Panc1 (cell line): ENCODE results near the gene CREB3L2. TPM values are rescaled to one million over a fixed set of nuclear protein-coding genes. Genes with fewer than 3 reads are reported as not detected.

Experiments used
- ATAC-seq: fragments of 200-7000 bp; cut with Tn5 transposase; 2 replicates; pipeline ENCODE4 v1.9.1; 2020; ENCODE audit warnings: mild to moderate bottlenecking, moderate library complexity
- BruUV-seq: library from RNA; stranded (reverse); fragments of 400-500 nt; replicated peaks from 2 replicates; lab custom pipeline; 2021; lab: Mats Ljungman, UMichigan
- CTCF ChIA-PET: fragments of 300-600 bp; sonication (Branson Sonifier 250); formaldehyde crosslinking; loops from one replicate; lab custom pipeline; 2022; ENCODE audit warnings: antibody characterized with exemption; lab: Charles Lee
- POLR2A ChIA-PET: fragments of 300-600 bp; sonication (Branson Sonifier 250); formaldehyde crosslinking; loops from one replicate; lab custom pipeline; 2022; ENCODE audit warnings: antibody characterized with exemption; lab: Charles Lee
- DNase-seq: peaks from one replicate; pipeline ENCODE4 v3.0.0-alpha.2; 2010; ENCODE audit warnings: low read depth, low spot score
- H3K27ac ChIP-seq: 2 replicates; pipeline ENCODE4 v1.5.1; 2011; ENCODE audit warnings: mild to moderate bottlenecking, low read length, inconsistent platforms
- H3K27me3 ChIP-seq: fragments of 200-500 bp; sonication (Bioruptor generic); 2 replicates; pipeline ENCODE4 v1.6.0; 2014; ENCODE audit warnings: low read length, inconsistent platforms; ENCODE audit not compliant: control insufficient read depth, insufficient read depth
- H3K36me3 ChIP-seq: fragments of 200-500 bp; sonication (Bioruptor generic); 2 replicates; pipeline ENCODE4 v1.5.1; 2014; ENCODE audit warnings: inconsistent platforms, mild to moderate bottlenecking, low read length, moderate library complexity; ENCODE audit not compliant: control insufficient read depth, insufficient read depth
- H3K4me1 ChIP-seq: 2 replicates; pipeline ENCODE4 v1.5.1; 2011; ENCODE audit warnings: inconsistent platforms, mild to moderate bottlenecking, low read length, moderate library complexity; ENCODE audit not compliant: control insufficient read depth, insufficient read depth
- H3K4me3 ChIP-seq, 2 experiments: 2 replicates each; pipeline ENCODE4 v1.5.1; 2011 to 2012; ENCODE audit warnings: low read depth in 2 of 2, low read length in 2 of 2, mild to moderate bottlenecking in 2 of 2, inconsistent platforms in 1 of 2, moderate library complexity in 1 of 2
- H3K9me3 ChIP-seq: fragments of 200-500 bp; sonication (Bioruptor generic); 2 replicates; pipeline ENCODE4 v1.5.1; 2014; ENCODE audit warnings: low read depth, mild to moderate bottlenecking, inconsistent platforms, low read length, moderate library complexity; ENCODE audit not compliant: control insufficient read depth, insufficient read depth
- POLR2AphosphoS5 ChIP-seq: IDR thresholded peaks from 2 replicates; pipeline ENCODE4 v1.6.1; 2012; ENCODE audit warnings: mild to moderate bottlenecking, low read depth, low read length, moderate library complexity
- SIN3A ChIP-seq: IDR thresholded peaks from 2 replicates; pipeline ENCODE4 v1.6.1; 2012; ENCODE audit warnings: low read depth, mild to moderate bottlenecking, low read length, moderate library complexity, borderline replicate concordance; ENCODE audit not compliant: insufficient read depth
- TCF7L2 ChIP-seq: IDR thresholded peaks from 2 replicates; pipeline ENCODE4 v1.6.1; 2011; ENCODE audit warnings: mild to moderate bottlenecking, low read depth, low read length, inconsistent platforms
- in situ Hi-C: cut with HindIII; loops from 2 replicates; pipeline ENCODE4 v1.10.0; 2016; ENCODE audit warnings: low sequenced_read_pairs, low pct_unique_long_range_greater_than_20kb
- intact Hi-C: fragments of 100-400 bp; cut with micrococcal nuclease; formaldehyde crosslinking; loops from one replicate; pipeline ENCODE4 v1.10.0; 2022; ENCODE audit not compliant: unreplicated experiment
- total RNA-seq: library from RNA; stranded (reverse); gene quantifications from one replicate; pipeline ENCODE4 v1.2.1, GENCODE V29; 2021; ENCODE audit not compliant: unreplicated experiment
- TF ChIP-seq, protein P1 (sequence below), 2 experiments: IDR thresholded peaks; 2 replicates each; pipeline ENCODE4 v1.6.1; 2011 to 2012; ENCODE audit warnings: low read depth in 2 of 2, control low read depth in 1 of 2, low read length in 1 of 2, mild to moderate bottlenecking in 1 of 2, moderate library complexity in 1 of 2; ENCODE audit not compliant: insufficient read depth in 1 of 2
- TF ChIP-seq, protein P2 (sequence below): fragments of 450-650 bp; IDR thresholded peaks from 2 replicates; pipeline ENCODE4 v1.5.1; 2017; ENCODE audit warnings: mild to moderate bottlenecking

Gene CREB3L2
- total RNA-seq, 1 experiment from 2014 or later = 22.7 TPM

DNA sequence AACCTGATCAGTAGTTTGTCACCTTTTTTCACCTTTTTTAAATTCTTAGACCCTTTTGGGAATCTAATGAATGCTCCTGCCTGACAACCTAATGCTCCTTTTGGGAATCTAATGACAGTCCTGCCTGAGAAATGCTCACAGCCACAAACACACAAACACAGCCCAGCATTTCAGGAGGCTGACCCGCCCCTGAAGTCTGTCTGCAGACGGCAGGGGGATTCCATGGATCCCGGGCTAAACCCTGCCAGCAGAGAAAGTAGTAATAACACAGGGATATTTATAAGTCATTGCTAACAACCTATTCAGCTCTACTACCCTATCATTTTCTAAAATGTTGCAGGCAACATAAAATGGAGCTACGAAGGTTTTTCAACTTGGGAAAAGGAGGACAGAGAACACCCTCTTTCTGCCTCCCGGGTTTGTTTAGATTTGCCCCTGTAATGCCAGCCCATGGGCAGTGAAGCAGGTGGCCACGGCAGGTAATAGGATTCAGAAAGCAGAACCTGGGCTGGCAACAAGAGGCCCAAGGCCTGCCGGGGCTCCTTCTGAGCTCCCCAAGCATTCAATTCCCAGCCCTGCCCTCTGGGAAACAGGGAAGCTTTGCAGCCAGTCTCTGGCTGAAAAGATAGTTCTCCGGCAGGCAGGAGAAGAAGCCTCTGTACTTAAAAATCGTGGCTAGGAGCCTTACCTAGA is 65.2 kb downstream of the CREB3L2 start:
- ChIA-PET POLR2A (no interaction called here), CTCF (no interaction called here)
- ATAC-seq = no peak
- DNase-seq = no peak
- no peaks in the 10 kb centered on the region for H3K4me1 ChIP-seq
- no TSS peak for BruUV-seq
- intact Hi-C loops = no loop called here
- TF ChIP-seq, protein P1, sequence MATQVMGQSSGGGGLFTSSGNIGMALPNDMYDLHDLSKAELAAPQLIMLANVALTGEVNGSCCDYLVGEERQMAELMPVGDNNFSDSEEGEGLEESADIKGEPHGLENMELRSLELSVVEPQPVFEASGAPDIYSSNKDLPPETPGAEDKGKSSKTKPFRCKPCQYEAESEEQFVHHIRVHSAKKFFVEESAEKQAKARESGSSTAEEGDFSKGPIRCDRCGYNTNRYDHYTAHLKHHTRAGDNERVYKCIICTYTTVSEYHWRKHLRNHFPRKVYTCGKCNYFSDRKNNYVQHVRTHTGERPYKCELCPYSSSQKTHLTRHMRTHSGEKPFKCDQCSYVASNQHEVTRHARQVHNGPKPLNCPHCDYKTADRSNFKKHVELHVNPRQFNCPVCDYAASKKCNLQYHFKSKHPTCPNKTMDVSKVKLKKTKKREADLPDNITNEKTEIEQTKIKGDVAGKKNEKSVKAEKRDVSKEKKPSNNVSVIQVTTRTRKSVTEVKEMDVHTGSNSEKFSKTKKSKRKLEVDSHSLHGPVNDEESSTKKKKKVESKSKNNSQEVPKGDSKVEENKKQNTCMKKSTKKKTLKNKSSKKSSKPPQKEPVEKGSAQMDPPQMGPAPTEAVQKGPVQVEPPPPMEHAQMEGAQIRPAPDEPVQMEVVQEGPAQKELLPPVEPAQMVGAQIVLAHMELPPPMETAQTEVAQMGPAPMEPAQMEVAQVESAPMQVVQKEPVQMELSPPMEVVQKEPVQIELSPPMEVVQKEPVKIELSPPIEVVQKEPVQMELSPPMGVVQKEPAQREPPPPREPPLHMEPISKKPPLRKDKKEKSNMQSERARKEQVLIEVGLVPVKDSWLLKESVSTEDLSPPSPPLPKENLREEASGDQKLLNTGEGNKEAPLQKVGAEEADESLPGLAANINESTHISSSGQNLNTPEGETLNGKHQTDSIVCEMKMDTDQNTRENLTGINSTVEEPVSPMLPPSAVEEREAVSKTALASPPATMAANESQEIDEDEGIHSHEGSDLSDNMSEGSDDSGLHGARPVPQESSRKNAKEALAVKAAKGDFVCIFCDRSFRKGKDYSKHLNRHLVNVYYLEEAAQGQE (IDR thresholded peaks at IDR 0.05; ENCODE audit: insufficient read depth in 1 of 2, low read depth in 2 of 2, low read length in 1 of 2) = no peak
- no peak for TF ChIP-seq SIN3A
- TF ChIP-seq POLR2AphosphoS5 = no peak
- TF ChIP-seq, protein P2, sequence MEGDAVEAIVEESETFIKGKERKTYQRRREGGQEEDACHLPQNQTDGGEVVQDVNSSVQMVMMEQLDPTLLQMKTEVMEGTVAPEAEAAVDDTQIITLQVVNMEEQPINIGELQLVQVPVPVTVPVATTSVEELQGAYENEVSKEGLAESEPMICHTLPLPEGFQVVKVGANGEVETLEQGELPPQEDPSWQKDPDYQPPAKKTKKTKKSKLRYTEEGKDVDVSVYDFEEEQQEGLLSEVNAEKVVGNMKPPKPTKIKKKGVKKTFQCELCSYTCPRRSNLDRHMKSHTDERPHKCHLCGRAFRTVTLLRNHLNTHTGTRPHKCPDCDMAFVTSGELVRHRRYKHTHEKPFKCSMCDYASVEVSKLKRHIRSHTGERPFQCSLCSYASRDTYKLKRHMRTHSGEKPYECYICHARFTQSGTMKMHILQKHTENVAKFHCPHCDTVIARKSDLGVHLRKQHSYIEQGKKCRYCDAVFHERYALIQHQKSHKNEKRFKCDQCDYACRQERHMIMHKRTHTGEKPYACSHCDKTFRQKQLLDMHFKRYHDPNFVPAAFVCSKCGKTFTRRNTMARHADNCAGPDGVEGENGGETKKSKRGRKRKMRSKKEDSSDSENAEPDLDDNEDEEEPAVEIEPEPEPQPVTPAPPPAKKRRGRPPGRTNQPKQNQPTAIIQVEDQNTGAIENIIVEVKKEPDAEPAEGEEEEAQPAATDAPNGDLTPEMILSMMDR = no peak
- no peak for TF ChIP-seq TCF7L2
- no peaks in the 10 kb centered on the region for H3K27me3 ChIP-seq
- H3K4me3 ChIP-seq = no peak overlapping the region
- in situ Hi-C loops = no loop called here
- no peaks in the 10 kb centered on the region for H3K36me3 ChIP-seq
- no peaks in the 10 kb centered on the region for H3K9me3 ChIP-seq
- H3K27ac ChIP-seq = no peak overlapping the region

DNA sequence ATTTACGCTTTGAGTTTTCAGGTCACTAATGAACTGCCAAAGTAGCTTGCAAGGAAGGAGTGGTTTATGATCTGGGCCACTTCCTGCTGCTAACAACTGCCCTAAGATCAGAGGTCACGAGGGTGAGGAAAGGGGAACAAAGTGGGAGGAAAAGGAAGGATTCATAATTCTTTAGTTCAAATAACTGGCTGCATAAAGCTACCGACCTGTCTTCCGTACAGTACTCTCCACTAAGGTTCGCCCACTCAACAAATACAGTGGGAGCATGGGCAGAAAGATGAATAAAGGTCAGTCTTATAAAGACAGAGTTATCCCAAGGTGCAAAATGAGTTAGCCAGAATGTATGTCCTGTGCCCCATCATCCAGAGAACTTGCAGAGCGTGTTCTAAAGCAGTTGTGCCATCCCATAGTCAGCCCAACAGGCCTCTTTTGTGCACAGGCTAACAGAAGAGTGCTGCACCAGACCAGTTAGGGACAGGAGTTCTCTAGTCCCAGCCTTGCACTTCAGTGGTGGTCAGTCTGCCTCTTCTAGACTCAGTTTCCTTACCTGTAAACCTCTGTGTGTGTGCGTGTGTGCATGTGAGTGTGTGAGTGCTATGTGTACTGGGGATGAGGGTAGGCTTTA is 65.9 kb downstream of the CREB3L2 start:
- H3K9me3 ChIP-seq = no peaks in the 10 kb centered on the region
- H3K4me3 ChIP-seq = no peak overlapping the region
- H3K36me3 ChIP-seq = no peaks in the 10 kb centered on the region
- ATAC-seq (no peak), DNase-seq (no peak)
- H3K27ac ChIP-seq = no peak overlapping the region
- no peaks in the 10 kb centered on the region for H3K4me1 ChIP-seq
- intact Hi-C loops = no loop called here
- TF ChIP-seq, protein P2 = no peak
- TF ChIP-seq POLR2AphosphoS5 = no peak
- TF ChIP-seq SIN3A = no peak
- TF ChIP-seq, protein P1 (IDR thresholded peaks at IDR 0.05; ENCODE audit: insufficient read depth in 1 of 2, low read depth in 2 of 2, low read length in 1 of 2) = no peak
- no peak for TF ChIP-seq TCF7L2
- H3K27me3 ChIP-seq = no peaks in the 10 kb centered on the region
- in situ Hi-C loops = no loop called here
- ChIA-PET POLR2A (no interaction called here), CTCF (no interaction called here)
- BruUV-seq = no TSS peak
